ENCODE data around the gene AAK1.

DNA sequence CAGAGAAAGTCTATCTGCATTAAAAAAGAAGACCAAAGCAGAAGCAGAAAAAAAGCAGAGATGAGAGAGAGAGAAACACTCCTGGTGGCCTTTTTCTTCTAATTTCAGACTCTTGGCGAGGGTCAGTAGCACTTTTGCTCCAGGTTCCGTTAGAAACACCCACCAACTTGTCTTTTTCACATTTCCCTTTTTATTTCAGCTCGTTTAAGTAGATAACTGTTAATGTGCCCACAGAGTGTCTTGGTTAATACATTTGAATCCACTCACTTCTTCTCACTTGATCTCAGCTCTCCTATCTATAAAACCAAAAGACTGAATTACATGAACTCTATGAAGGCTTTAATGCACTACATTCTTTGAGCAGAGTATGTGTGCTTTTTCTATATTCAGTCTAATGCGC is 63.1 kb downstream of the AAK1 start:
- TF ChIP-seq DPF2 (IDR thresholded peaks at IDR 0.05) (no peak), POLR2AphosphoS5 (IDR thresholded peaks at IDR 0.05; ENCODE audit: low read length) (no peak), TAF1 (IDR thresholded peaks at IDR 0.05; ENCODE audit: borderline replicate concordance, low read depth, low read length) (no peak), SREBF2 (IDR thresholded peaks at IDR 0.05; ENCODE audit: low read length) (no peak), EGR1 (IDR thresholded peaks at IDR 0.05; ENCODE audit: borderline replicate concordance in 1 of 2, low read depth in 2 of 2, low read length in 2 of 2) (no peak)
- TF ChIP-seq, protein P1, sequence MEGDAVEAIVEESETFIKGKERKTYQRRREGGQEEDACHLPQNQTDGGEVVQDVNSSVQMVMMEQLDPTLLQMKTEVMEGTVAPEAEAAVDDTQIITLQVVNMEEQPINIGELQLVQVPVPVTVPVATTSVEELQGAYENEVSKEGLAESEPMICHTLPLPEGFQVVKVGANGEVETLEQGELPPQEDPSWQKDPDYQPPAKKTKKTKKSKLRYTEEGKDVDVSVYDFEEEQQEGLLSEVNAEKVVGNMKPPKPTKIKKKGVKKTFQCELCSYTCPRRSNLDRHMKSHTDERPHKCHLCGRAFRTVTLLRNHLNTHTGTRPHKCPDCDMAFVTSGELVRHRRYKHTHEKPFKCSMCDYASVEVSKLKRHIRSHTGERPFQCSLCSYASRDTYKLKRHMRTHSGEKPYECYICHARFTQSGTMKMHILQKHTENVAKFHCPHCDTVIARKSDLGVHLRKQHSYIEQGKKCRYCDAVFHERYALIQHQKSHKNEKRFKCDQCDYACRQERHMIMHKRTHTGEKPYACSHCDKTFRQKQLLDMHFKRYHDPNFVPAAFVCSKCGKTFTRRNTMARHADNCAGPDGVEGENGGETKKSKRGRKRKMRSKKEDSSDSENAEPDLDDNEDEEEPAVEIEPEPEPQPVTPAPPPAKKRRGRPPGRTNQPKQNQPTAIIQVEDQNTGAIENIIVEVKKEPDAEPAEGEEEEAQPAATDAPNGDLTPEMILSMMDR (IDR thresholded peaks at IDR 0.05 in 2 of 3, conservative IDR thresholded peaks at IDR 0.05 in 1 of 3; ENCODE audit: control insufficient read depth in 2 of 3, extremely low read depth in 1 of 3, insufficient read depth in 1 of 3, low read depth in 3 of 3, low read length in 3 of 3), result no peak
- TF ChIP-seq, protein P2, sequence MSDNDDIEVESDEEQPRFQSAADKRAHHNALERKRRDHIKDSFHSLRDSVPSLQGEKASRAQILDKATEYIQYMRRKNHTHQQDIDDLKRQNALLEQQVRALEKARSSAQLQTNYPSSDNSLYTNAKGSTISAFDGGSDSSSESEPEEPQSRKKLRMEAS (IDR thresholded peaks at IDR 0.05; ENCODE audit: low read depth, low read length), result no peak

Measured in GM12878 (cell line).